C4-2B (cell line): ENCODE measurements around the gene OR52J3.

ENCODE experiments used
- H3K27ac ChIP-seq: fragments of 450-650 bp; 2 replicates; pipeline ENCODE4 v1.5.1; 2017
- CTCF ChIP-seq: fragments of 450-650 bp; conservative IDR thresholded peaks from 2 replicates; pipeline ENCODE4 v1.5.1; 2017; ENCODE audit warnings: mild to moderate bottlenecking
- ZFX ChIP-seq: fragments of 450-650 bp; IDR thresholded peaks from 2 replicates; pipeline ENCODE4 v1.6.1; 2017

Gene OR52J3

GRCh38 chr11:5069272-5069671, 22.9 kb downstream of the OR52J3 start, which contains the start of gene OR52E1:
OR52E1 (plus strand) TSS chr11:5069572.
- no peak within 1 kb of the TSS for H3K27ac ChIP-seq
- TF ChIP-seq CTCF (no peak), ZFX (no peak)

GRCh38 chr11:5071799-5072198, 25.5 kb downstream of the OR52J3 start:
- no peak overlapping the region for H3K27ac ChIP-seq
- TF ChIP-seq ZFX (no peak), CTCF (no peak)

- TF ChIP-seq ZFX (no peak), CTCF (no peak)
- H3K27ac ChIP-seq: no peak overlapping the region
Observed at GRCh38 chr11:5081405-5081804, 35.1 kb downstream of the OR52J3 start.

GRCh38 chr11:5083602-5084001, 37.3 kb downstream of the OR52J3 start:
- TF ChIP-seq ZFX: no peak
- no peak for TF ChIP-seq CTCF

GRCh38 chr11:5088556-5088955, 42.2 kb downstream of the OR52J3 start:
- H3K27ac ChIP-seq: no peak overlapping the region
- no peak for TF ChIP-seq CTCF
- TF ChIP-seq ZFX: no peak

More at GRCh38 chr11:5083602-5084001, 37.3 kb downstream of the OR52J3 start:
- H3K27ac ChIP-seq: no peak overlapping the region

- TF ChIP-seq CTCF: no peak
- no peak for TF ChIP-seq ZFX
- H3K27ac ChIP-seq: no peak overlapping the region
Observed at GRCh38 chr11:5090668-5091067, 44.3 kb downstream of the OR52J3 start.

GRCh38 chr11:5092821-5093585, 46.7 kb downstream of the OR52J3 start:
- TF ChIP-seq CTCF: no peak
- TF ChIP-seq ZFX: no peak
- no peak overlapping the region for H3K27ac ChIP-seq
